Mesenchymal stem cell (in vitro differentiated cells and primary cell): ENCODE results near the gene ADCY10.

Experiments
- DNase-seq: peaks from one replicate; pipeline ENCODE4 v3.0.0-alpha.2; 2013
- H2AFZ ChIP-seq: one replicate; pipeline ENCODE4 v1.6.1; 2013; ENCODE audit warnings: low read depth, mild to moderate bottlenecking, control low read depth, inconsistent platforms, low read length, moderate library complexity
- H2AK5ac ChIP-seq: 2 replicates; pipeline ENCODE4 v1.6.1; 2013; ENCODE audit warnings: low read length, moderate library complexity, mild to moderate bottlenecking, inconsistent platforms; ENCODE audit not compliant: severe bottlenecking
- H2BK120ac ChIP-seq: one replicate; pipeline ENCODE4 v1.6.1; 2013; ENCODE audit warnings: low read depth, mild to moderate bottlenecking, inconsistent platforms, low read length, moderate library complexity
- H2BK12ac ChIP-seq, 2 experiments: one replicate each; pipeline ENCODE4 v1.6.1; 2013; ENCODE audit warnings: inconsistent platforms in 2 of 2, low read length in 2 of 2, mild to moderate bottlenecking in 2 of 2, moderate library complexity in 2 of 2, control low read depth in 1 of 2
- H2BK15ac ChIP-seq: one replicate; pipeline ENCODE4 v1.6.1; 2013; ENCODE audit warnings: mild to moderate bottlenecking, low read depth, inconsistent platforms; ENCODE audit not compliant: poor library complexity, severe bottlenecking
- H2BK5ac ChIP-seq: 2 replicates; pipeline ENCODE4 v1.6.1; 2013; ENCODE audit warnings: low read depth, mild to moderate bottlenecking, low read length, control low read depth, inconsistent platforms; ENCODE audit not compliant: poor library complexity, severe bottlenecking
- H3K14ac ChIP-seq, 2 experiments: one replicate each; pipeline ENCODE4 v1.6.1; 2013; ENCODE audit warnings: inconsistent platforms in 2 of 2, low read length in 2 of 2, control low read depth in 1 of 2, mild to moderate bottlenecking in 1 of 2, moderate library complexity in 1 of 2
- H3K18ac ChIP-seq, 2 experiments: one replicate each; pipeline ENCODE4 v1.6.1; 2013; ENCODE audit warnings: inconsistent platforms in 2 of 2, low read length in 2 of 2, control low read depth in 1 of 2, low read depth in 1 of 2, mild to moderate bottlenecking in 1 of 2
- H3K23ac ChIP-seq, 2 experiments: one replicate each; pipeline ENCODE4 v1.6.1; 2013; ENCODE audit warnings: inconsistent platforms in 2 of 2, low read length in 2 of 2, mild to moderate bottlenecking in 2 of 2, moderate library complexity in 2 of 2, control low read depth in 1 of 2
- H3K27ac ChIP-seq: 2 replicates; pipeline ENCODE4 v1.5.1; 2013; ENCODE audit warnings: mild to moderate bottlenecking, moderate library complexity, low read length, control low read depth, inconsistent platforms; ENCODE audit not compliant: poor library complexity, severe bottlenecking
- H3K27me3 ChIP-seq, 2 experiments: 2 replicates each; pipeline versions ENCODE4 v1.6.1 to v1.7.0; 2013; ENCODE audit warnings: low read length in 2 of 2, mild to moderate bottlenecking in 2 of 2, moderate library complexity in 2 of 2, control low read depth in 1 of 2, inconsistent platforms in 1 of 2; ENCODE audit not compliant: control insufficient read depth in 1 of 2, insufficient read depth in 1 of 2
- H3K36me3 ChIP-seq, 2 experiments: 2 replicates each; pipeline versions ENCODE4 v1.6.1 to v1.7.0; 2013; ENCODE audit warnings: low read length in 2 of 2, control low read depth in 1 of 2, inconsistent platforms in 1 of 2, low read depth in 1 of 2, mild to moderate bottlenecking in 1 of 2; ENCODE audit not compliant: insufficient read depth in 2 of 2, control insufficient read depth in 1 of 2
- H3K4ac ChIP-seq, 2 experiments: one replicate each; pipeline ENCODE4 v1.6.1; 2013; ENCODE audit warnings: inconsistent platforms in 2 of 2, low read length in 2 of 2, mild to moderate bottlenecking in 2 of 2, moderate library complexity in 2 of 2, control low read depth in 1 of 2, low read depth in 1 of 2
- H3K4me1 ChIP-seq: 2 replicates; pipeline ENCODE4 v1.6.1; 2013; ENCODE audit warnings: low read depth, low read length, control low read depth; ENCODE audit not compliant: control insufficient read depth, insufficient read depth
- H3K4me2 ChIP-seq: 2 replicates; pipeline ENCODE4 v1.6.1; 2013; ENCODE audit warnings: low read length, mild to moderate bottlenecking, inconsistent platforms; ENCODE audit not compliant: poor library complexity, severe bottlenecking
- H3K4me3 ChIP-seq, 2 experiments: 2 replicates each; pipeline versions ENCODE4 v1.5.1 to v1.7.0; 2013; ENCODE audit warnings: low read length in 2 of 2, mild to moderate bottlenecking in 2 of 2, control low read depth in 1 of 2, low read depth in 1 of 2; ENCODE audit not compliant: insufficient read depth in 1 of 2
- H3K79me1 ChIP-seq: replicated peaks from 2 replicates; pipeline ENCODE4 v1.6.1; 2013; ENCODE audit warnings: mild to moderate bottlenecking, control low read depth, low read length, inconsistent platforms; ENCODE audit not compliant: poor library complexity, severe bottlenecking
- H3K9ac ChIP-seq: 2 replicates; pipeline ENCODE4 v1.7.0; 2013; ENCODE audit warnings: mild to moderate bottlenecking, low read length, moderate library complexity
- H3K9me3 ChIP-seq: 2 replicates; pipeline ENCODE4 v1.7.0; 2013; ENCODE audit warnings: mild to moderate bottlenecking, low read length; ENCODE audit not compliant: control insufficient read depth
- H4K8ac ChIP-seq: one replicate; pipeline ENCODE4 v1.6.1; 2013; ENCODE audit warnings: inconsistent platforms, mild to moderate bottlenecking, low read length, moderate library complexity
- H4K91ac ChIP-seq: one replicate; pipeline ENCODE4 v1.6.1; 2013; ENCODE audit warnings: mild to moderate bottlenecking, low read length, inconsistent platforms
- WGBS: methylation state at CpG from one replicate; pipeline ENCODE4 v1.1.7; 2013; ENCODE audit warnings: mixed read lengths; 5-methylcytosine and 5-hydroxymethylcytosine counted together

The ADCY10 gene

GRCh38 chr1:167915569-167915968 is 1.6 kb upstream of the ADCY10 start:
- H4K8ac ChIP-seq, result no peak overlapping the region
- no peak overlapping the region for H3K18ac ChIP-seq
- no peak overlapping the region for H3K23ac ChIP-seq
- H3K27ac ChIP-seq, result no peak overlapping the region
- no peaks in the 10 kb centered on the region for H3K27me3 ChIP-seq
- no peak overlapping the region for H3K14ac ChIP-seq
- no peak overlapping the region for H2BK5ac ChIP-seq
- no peak overlapping the region for H3K4me3 ChIP-seq
- no peak overlapping the region for H2BK12ac ChIP-seq
- no peak overlapping the region for H2BK120ac ChIP-seq
- no peak for DNase-seq
- H3K4me2 ChIP-seq, result no peak overlapping the region
- H4K91ac ChIP-seq, result no peak overlapping the region
- H2BK15ac ChIP-seq, result no peak overlapping the region
- H2AK5ac ChIP-seq, result no peak overlapping the region
- H3K9ac ChIP-seq, result no peak overlapping the region
- H3K4ac ChIP-seq, result no peak overlapping the region
- H3K79me1 ChIP-seq, result peaks cover 6% of the 10 kb centered on the region
- H3K9me3 ChIP-seq, result no peaks in the 10 kb centered on the region
- H3K36me3 ChIP-seq, result peaks cover 14 to 52% of the 10 kb centered on the region in 2 experiments
- no peak overlapping the region for H2AFZ ChIP-seq
- 97% methylated on average over 7 of the region's 8 CpGs for WGBS
- peaks cover 2% of the 10 kb centered on the region for H3K4me1 ChIP-seq

- Histone ChIP-seq H3K9ac (no peak overlapping the region), H3K27me3 (no peaks in the 10 kb centered on the region), H4K8ac (no peak overlapping the region), H3K23ac (no peak overlapping the region), H2BK120ac (no peak overlapping the region), H3K36me3 (peaks cover 14 to 33% of the 10 kb centered on the region in 2 experiments), H2BK5ac (no peak overlapping the region), H2AK5ac (no peak overlapping the region), H3K18ac (no peak overlapping the region), H2AFZ (no peak overlapping the region), H3K79me1 (peaks cover 3% of the 10 kb centered on the region), H3K4me2 (no peak overlapping the region), H3K4me3 (no peak overlapping the region), H2BK15ac (no peak overlapping the region), H3K4me1 (peaks cover 2% of the 10 kb centered on the region), H4K91ac (no peak overlapping the region), H3K4ac (no peak overlapping the region), H3K27ac (no peak overlapping the region), H2BK12ac (no peak overlapping the region), H3K14ac (no peak overlapping the region), H3K9me3 (peaks cover 6% of the 10 kb centered on the region)
- no peak for DNase-seq
- WGBS, result 72% methylated on average over 6 of the region's 7 CpGs
Observed at GRCh38 chr1:167912294-167912693, 1.6 kb downstream of the ADCY10 start.

- Histone ChIP-seq H2BK120ac (no peak overlapping the region), H3K4me2 (no peak overlapping the region), H3K27me3 (no peaks in the 10 kb centered on the region), H2BK5ac (no peak overlapping the region), H3K23ac (no peak overlapping the region), H3K14ac (no peak overlapping the region), H3K4me1 (no peaks in the 10 kb centered on the region), H2BK15ac (no peak overlapping the region), H3K18ac (no peak overlapping the region), H3K4me3 (no peak overlapping the region), H2BK12ac (no peak overlapping the region), H3K9ac (no peak overlapping the region), H3K27ac (no peak overlapping the region), H4K8ac (no peak overlapping the region), H2AFZ (no peak overlapping the region), H3K79me1 (no peaks in the 10 kb centered on the region), H4K91ac (no peak overlapping the region), H3K4ac (no peak overlapping the region), H3K36me3 (peaks cover 14 to 25% of the 10 kb centered on the region in 2 experiments), H3K9me3 (peaks cover 6% of the 10 kb centered on the region), H2AK5ac (no peak overlapping the region)
- DNase-seq, result no peak
- 98% methylated on average over 8 of the region's 8 CpGs for WGBS
Observed at GRCh38 chr1:167911413-167911812, 2.5 kb downstream of the ADCY10 start.

GRCh38 chr1:167910530-167910929 is 3.4 kb downstream of the ADCY10 start:
- DNase-seq, result no peak
- Histone ChIP-seq H3K4me3 (no peak overlapping the region), H3K14ac (no peak overlapping the region), H2BK5ac (no peak overlapping the region), H4K91ac (no peak overlapping the region), H2BK12ac (no peak overlapping the region), H2BK120ac (no peak overlapping the region), H3K4me1 (no peaks in the 10 kb centered on the region), H3K4ac (no peak overlapping the region), H2AK5ac (no peak overlapping the region), H3K4me2 (no peak overlapping the region), H3K18ac (no peak overlapping the region), H2BK15ac (no peak overlapping the region), H3K9ac (no peak overlapping the region), H3K27me3 (no peaks in the 10 kb centered on the region), H3K79me1 (no peaks in the 10 kb centered on the region), H3K9me3 (peaks cover 6% of the 10 kb centered on the region), H2AFZ (no peak overlapping the region), H3K36me3 (peaks cover 13 to 17% of the 10 kb centered on the region in 2 experiments), H4K8ac (no peak overlapping the region), H3K23ac (no peak overlapping the region), H3K27ac (peak overlapping the region; percentile 44)
- WGBS, result 79% methylated on average over 1 of the region's 2 CpGs
